H9 (cell line): Measurements from ENCODE around the gene CYFIP1. TPM values are rescaled to one million over a fixed set of nuclear protein-coding genes. Genes with fewer than 3 reads are reported as not detected.

Source experiments
- DNase-seq: peaks from one replicate; pipeline ENCODE4 v3.0.0-alpha.2; 2017
- H2AFZ ChIP-seq: one replicate; pipeline ENCODE4 v1.6.1; 2013; ENCODE audit warnings: mild to moderate bottlenecking, low read length, control low read depth, moderate library complexity
- H2AK5ac ChIP-seq: 2 replicates; pipeline ENCODE4 v1.6.1; 2013; ENCODE audit warnings: low read length, control low read depth, mixed read lengths; ENCODE audit not compliant: insufficient read length
- H2BK120ac ChIP-seq: one replicate; pipeline ENCODE4 v1.6.1; 2013; ENCODE audit warnings: low read depth, mild to moderate bottlenecking, low read length, control low read depth, inconsistent platforms; ENCODE audit not compliant: poor library complexity, severe bottlenecking
- H2BK12ac ChIP-seq: 2 replicates; pipeline ENCODE4 v1.6.1; 2013; ENCODE audit warnings: low read length, control low read depth, mixed read lengths, low read depth; ENCODE audit not compliant: insufficient read length
- H2BK15ac ChIP-seq: 2 replicates; pipeline ENCODE4 v1.6.1; 2013; ENCODE audit warnings: low read depth, low read length, control low read depth
- H2BK20ac ChIP-seq: one replicate; pipeline ENCODE4 v1.6.1; 2013; ENCODE audit warnings: low read depth, mild to moderate bottlenecking, low read length, control low read depth, inconsistent platforms; ENCODE audit not compliant: poor library complexity, severe bottlenecking
- H2BK5ac ChIP-seq: 2 replicates; pipeline ENCODE4 v1.6.1; 2013; ENCODE audit warnings: low read length, control low read depth, mixed read lengths; ENCODE audit not compliant: insufficient read length
- H3K14ac ChIP-seq: 2 replicates; pipeline ENCODE4 v1.6.1; 2013; ENCODE audit warnings: low read length, control low read depth; ENCODE audit not compliant: insufficient read depth
- H3K18ac ChIP-seq: 2 replicates; pipeline ENCODE4 v1.6.1; 2013; ENCODE audit warnings: low read depth, mild to moderate bottlenecking, mixed read lengths, low read length, control low read depth; ENCODE audit not compliant: insufficient read length
- H3K23ac ChIP-seq: 2 replicates; pipeline ENCODE4 v1.6.1; 2013; ENCODE audit warnings: low read length, control low read depth, mixed read lengths, low read depth; ENCODE audit not compliant: insufficient read length
- H3K23me2 ChIP-seq: 2 replicates; pipeline ENCODE4 v1.6.1; 2013; ENCODE audit warnings: low read depth, mild to moderate bottlenecking, mixed read lengths, low read length, control low read depth; ENCODE audit not compliant: insufficient read length, poor library complexity, severe bottlenecking
- H3K27ac ChIP-seq: 2 replicates; pipeline ENCODE4 v1.5.1; 2013; ENCODE audit warnings: low read length, control low read depth, mixed read lengths, low read depth; ENCODE audit not compliant: insufficient read length
- H3K27me3 ChIP-seq: 2 replicates; pipeline ENCODE4 v1.6.1; 2013; ENCODE audit warnings: low read length, control low read depth, inconsistent platforms; ENCODE audit not compliant: insufficient read depth
- H3K4ac ChIP-seq: 2 replicates; pipeline ENCODE4 v1.6.1; 2013; ENCODE audit warnings: low read depth, mild to moderate bottlenecking, control low read depth, inconsistent platforms, low read length, moderate library complexity
- H3K4me1 ChIP-seq: 2 replicates; pipeline ENCODE4 v1.6.1; 2013; ENCODE audit warnings: low read length, control low read depth, inconsistent platforms; ENCODE audit not compliant: insufficient read depth
- H3K4me2 ChIP-seq: 2 replicates; pipeline ENCODE4 v1.6.1; 2013; ENCODE audit warnings: low read length, control low read depth, mixed read lengths; ENCODE audit not compliant: insufficient read length, insufficient read depth
- H3K56ac ChIP-seq: 2 replicates; pipeline ENCODE4 v1.6.1; 2013; ENCODE audit warnings: low read depth, mild to moderate bottlenecking, mixed read lengths, low read length, control low read depth; ENCODE audit not compliant: insufficient read length
- H3K79me1 ChIP-seq: 2 replicates; pipeline ENCODE4 v1.6.1; 2013; ENCODE audit warnings: low read depth, mild to moderate bottlenecking, moderate library complexity, low read length, control low read depth, inconsistent platforms; ENCODE audit not compliant: insufficient read depth, poor library complexity, severe bottlenecking
- H3K79me2 ChIP-seq: 2 replicates; pipeline ENCODE4 v1.6.1; 2013; ENCODE audit warnings: low read length, control low read depth, inconsistent platforms; ENCODE audit not compliant: insufficient read depth
- H3K9ac ChIP-seq: 2 replicates; pipeline ENCODE4 v1.6.1; 2013; ENCODE audit warnings: low read length, control low read depth, mixed read lengths; ENCODE audit not compliant: insufficient read length; ENCODE audit errors: extremely low read depth
- H3K9me3 ChIP-seq: one replicate; pipeline ENCODE4 v1.6.1; 2013; ENCODE audit warnings: low read depth, low read length, inconsistent platforms; ENCODE audit not compliant: control insufficient read depth
- H3T11ph ChIP-seq: one replicate; pipeline ENCODE4 v1.6.1; 2013; ENCODE audit warnings: mild to moderate bottlenecking, low read length, control low read depth, inconsistent platforms
- H4K20me1 ChIP-seq: one replicate; pipeline ENCODE4 v1.6.1; 2013; ENCODE audit not compliant: control insufficient read depth, insufficient read length, insufficient read depth
- H4K5ac ChIP-seq: 2 replicates; pipeline ENCODE4 v1.6.1; 2013; ENCODE audit warnings: low read depth, mild to moderate bottlenecking, mixed read lengths, low read length, control low read depth; ENCODE audit not compliant: insufficient read length
- H4K8ac ChIP-seq: replicated peaks from 2 replicates; pipeline ENCODE4 v1.6.1; 2013; ENCODE audit warnings: low read length, control low read depth, mixed read lengths, low read depth; ENCODE audit not compliant: insufficient read length
- H4K91ac ChIP-seq: 2 replicates; pipeline ENCODE4 v1.6.1; 2013; ENCODE audit warnings: low read depth, mild to moderate bottlenecking, moderate library complexity, mixed read lengths, low read length, control low read depth; ENCODE audit not compliant: insufficient read length
- H3K27ac Mint-ChIP-seq, 3 experiments: 2 replicates in 2 of 3; 3 replicates in 1 of 3; pipeline ENCODE4 v1.8.0; 2020 to 2021; ENCODE audit warnings: mixed read lengths in 3 of 3, mild to moderate bottlenecking in 1 of 3, moderate library complexity in 1 of 3
- H3K27me3 Mint-ChIP-seq: 2 replicates; pipeline ENCODE4 v1.8.0; 2021; ENCODE audit warnings: low read depth, mild to moderate bottlenecking, moderate library complexity, mixed read lengths
- H3K36me3 Mint-ChIP-seq, 3 experiments: 2 replicates in 2 of 3; 3 replicates in 1 of 3; pipeline ENCODE4 v1.8.0; 2020 to 2021; ENCODE audit warnings: low read depth in 3 of 3, mixed read lengths in 3 of 3; ENCODE audit not compliant: insufficient read depth in 1 of 3
- H3K4me1 Mint-ChIP-seq, 2 experiments: 2 replicates each; pipeline ENCODE4 v1.8.0; 2020; ENCODE audit warnings: mixed read lengths in 2 of 2
- H3K4me3 Mint-ChIP-seq, 2 experiments: 2 replicates in 1 of 2; 3 replicates in 1 of 2; pipeline ENCODE4 v1.8.0; 2020 to 2021; ENCODE audit warnings: mild to moderate bottlenecking in 2 of 2, mixed read lengths in 2 of 2, moderate library complexity in 1 of 2
- H3K9me3 Mint-ChIP-seq, 2 experiments: 2 replicates in 1 of 2; 3 replicates in 1 of 2; pipeline ENCODE4 v1.8.0; 2020; ENCODE audit warnings: mild to moderate bottlenecking in 2 of 2, mixed read lengths in 2 of 2, moderate library complexity in 1 of 2
- CTCF ChIP-seq: fragments of 200-600 bp; sonication (generic); conservative IDR thresholded peaks from 3 replicates; pipeline ENCODE4 v1.8.0; 2021; ENCODE audit warnings: antibody characterized with exemption, mild to moderate bottlenecking
- WGBS: extraction: QIAGEN DNeasy Blood & Tissue Kit; methylation state at CpG from one replicate; pipeline ENCODE4 v1.1.7; 2013; ENCODE audit warnings: missing lambda C conversion rate, low lambda C conversion rate, mixed read lengths; ENCODE audit not compliant: insufficient read length; ENCODE audit errors: extremely low coverage; 5-methylcytosine and 5-hydroxymethylcytosine counted together
- total RNA-seq: library from RNA; stranded (reverse); gene quantifications from 2 replicates; pipeline ENCODE4 v1.2.1, GENCODE V29; 2021

Gene CYFIP1
- total RNA-seq, 1 experiment from 2014 or later = 71.2 TPM

- Histone ChIP-seq H3K14ac (no peak overlapping the region), H3K9me3 (no peaks in the 10 kb centered on the region), H3T11ph (no peak overlapping the region), H2BK15ac (no peak overlapping the region), H3K4me2 (no peak overlapping the region), H3K27ac (no peak overlapping the region), H2BK5ac (no peak overlapping the region), H4K20me1 (no peaks in the 10 kb centered on the region), H3K23me2 (no peaks in the 10 kb centered on the region), H3K23ac (no peak overlapping the region), H4K5ac (no peak overlapping the region), H3K4ac (no peak overlapping the region), H3K9ac (no peak overlapping the region), H2BK120ac (no peak overlapping the region), H3K56ac (no peak overlapping the region), H2AFZ (no peak overlapping the region), H3K4me1 (no peaks in the 10 kb centered on the region; the same call in 1 of the 2 replicates), H3K18ac (no peak overlapping the region), H2BK20ac (no peak overlapping the region), H4K8ac (no peak overlapping the region), H3K27me3 (no peaks in the 10 kb centered on the region), H2AK5ac (no peak overlapping the region), H4K91ac (no peak overlapping the region), H2BK12ac (no peak overlapping the region), H3K79me2 (no peaks in the 10 kb centered on the region), H3K79me1 (no peaks in the 10 kb centered on the region)
- Mint-ChIP-seq H3K36me3 (peaks cover 21 to 39% (median 33%) of the 10 kb centered on the region in 3 experiments), H3K4me3 (no peak overlapping the region), H3K27me3 (no peaks in the 10 kb centered on the region), H3K9me3 (no peaks in the 10 kb centered on the region), H3K27ac (no peak overlapping the region; a peak in 1 of 7 replicates), H3K4me1 (peaks cover 4% of the 10 kb centered on the region in 2 experiments)
- WGBS = no CpG with 5 or more reads among the region's 13 CpGs
- DNase-seq = no peak
- no peak for TF ChIP-seq CTCF
Measured at GRCh38 chr15:22883196-22883595, 97.0 kb downstream of the CYFIP1 start.
